HepG2 (cell line): ENCODE results near the gene ADCY10. TPM values are rescaled to one million over a fixed set of nuclear protein-coding genes. Genes with fewer than 3 reads are reported as not detected.

ENCODE experiments used
- FOXM1 ChIP-seq: sonication (generic); formaldehyde crosslinking; IDR thresholded peaks from 2 replicates; pipeline ENCODE4 v1.5.0; 2020; ENCODE audit warnings: missing genetic modification reagents
- HOXA7 ChIP-seq: sonication (generic); formaldehyde crosslinking; IDR thresholded peaks from 2 replicates; pipeline ENCODE4 v1.8.1; 2022; ENCODE audit warnings: mild to moderate bottlenecking, missing genetic modification reagents, moderate library complexity
- HOXD1 ChIP-seq: sonication (generic); formaldehyde crosslinking; IDR thresholded peaks from 2 replicates; pipeline ENCODE4 v1.5.0; 2020; ENCODE audit warnings: missing genetic modification reagents
- SMAD1 ChIP-seq: sonication (generic); formaldehyde crosslinking; IDR thresholded peaks from 2 replicates; pipeline ENCODE4 v1.4.0; 2020; ENCODE audit warnings: missing genetic modification reagents, low read depth, mild to moderate bottlenecking, borderline replicate concordance
- SP140L ChIP-seq: sonication (generic); formaldehyde crosslinking; IDR thresholded peaks from 2 replicates; pipeline ENCODE4 v1.4.0; 2020; ENCODE audit warnings: missing genetic modification reagents, borderline replicate concordance
- USF2 ChIP-seq, 2 experiments: sonication (generic) in 1 of 2; formaldehyde crosslinking in 1 of 2; IDR thresholded peaks; 2 replicates each; pipeline versions ENCODE4 v1.5.1 to v1.6.1; 2011 to 2020; ENCODE audit warnings: borderline replicate concordance in 1 of 2, low read depth in 1 of 2, low read length in 1 of 2, mild to moderate bottlenecking in 1 of 2, missing genetic modification reagents in 1 of 2, moderate library complexity in 1 of 2
- polyA plus RNA-seq, 8 experiments: library from polyadenylated mRNA; depleted of rRNA in 3 of 8; stranded (reverse) in 7 of 8; unstranded in 1 of 8; fragments of >200 nt; fragmentation: Illumina TruSeq in 4 of 8; extraction: Trizol in 4 of 8; gene quantifications; 2 replicates each; pipeline versions ENCODE4 v1.2.1 to v1.2.3, GENCODE V29; 2011 to 2016; ENCODE audit warnings: low read depth in 4 of 8, missing spikeins in 1 of 8, mixed read lengths in 1 of 8; ENCODE audit not compliant: insufficient read depth in 1 of 8
- total RNA-seq, 5 experiments: library from RNA; depleted of rRNA; stranded (reverse); fragments of >200 nt; fragmentation: Illumina TruSeq; extraction: Trizol; gene quantifications; 2 replicates each; pipeline ENCODE4 v1.2.3, GENCODE V29; 2016; ENCODE audit warnings: low read depth in 1 of 5
- TF ChIP-seq, protein P1 (sequence below): sonication (generic); formaldehyde crosslinking; IDR thresholded peaks from 2 replicates; pipeline ENCODE4 v1.5.0; 2020; ENCODE audit warnings: mild to moderate bottlenecking, missing genetic modification reagents
- TF ChIP-seq, protein P2 (sequence below): sonication (generic); formaldehyde crosslinking; IDR thresholded peaks from 2 replicates; pipeline ENCODE4 v1.4.0; 2020; ENCODE audit warnings: missing genetic modification reagents

Gene ADCY10
- total and polyA plus RNA-seq, 2 of the 13 experiments (the other 11 are each of a cell fraction or from before 2014, with no cell fraction given), result 0.02 to 0.03 TPM

- TF ChIP-seq, protein P1, sequence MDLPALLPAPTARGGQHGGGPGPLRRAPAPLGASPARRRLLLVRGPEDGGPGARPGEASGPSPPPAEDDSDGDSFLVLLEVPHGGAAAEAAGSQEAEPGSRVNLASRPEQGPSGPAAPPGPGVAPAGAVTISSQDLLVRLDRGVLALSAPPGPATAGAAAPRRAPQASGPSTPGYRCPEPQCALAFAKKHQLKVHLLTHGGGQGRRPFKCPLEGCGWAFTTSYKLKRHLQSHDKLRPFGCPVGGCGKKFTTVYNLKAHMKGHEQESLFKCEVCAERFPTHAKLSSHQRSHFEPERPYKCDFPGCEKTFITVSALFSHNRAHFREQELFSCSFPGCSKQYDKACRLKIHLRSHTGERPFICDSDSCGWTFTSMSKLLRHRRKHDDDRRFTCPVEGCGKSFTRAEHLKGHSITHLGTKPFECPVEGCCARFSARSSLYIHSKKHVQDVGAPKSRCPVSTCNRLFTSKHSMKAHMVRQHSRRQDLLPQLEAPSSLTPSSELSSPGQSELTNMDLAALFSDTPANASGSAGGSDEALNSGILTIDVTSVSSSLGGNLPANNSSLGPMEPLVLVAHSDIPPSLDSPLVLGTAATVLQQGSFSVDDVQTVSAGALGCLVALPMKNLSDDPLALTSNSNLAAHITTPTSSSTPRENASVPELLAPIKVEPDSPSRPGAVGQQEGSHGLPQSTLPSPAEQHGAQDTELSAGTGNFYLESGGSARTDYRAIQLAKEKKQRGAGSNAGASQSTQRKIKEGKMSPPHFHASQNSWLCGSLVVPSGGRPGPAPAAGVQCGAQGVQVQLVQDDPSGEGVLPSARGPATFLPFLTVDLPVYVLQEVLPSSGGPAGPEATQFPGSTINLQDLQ (CRISPR knock-in tag), result no peak
- TF ChIP-seq, protein P2, sequence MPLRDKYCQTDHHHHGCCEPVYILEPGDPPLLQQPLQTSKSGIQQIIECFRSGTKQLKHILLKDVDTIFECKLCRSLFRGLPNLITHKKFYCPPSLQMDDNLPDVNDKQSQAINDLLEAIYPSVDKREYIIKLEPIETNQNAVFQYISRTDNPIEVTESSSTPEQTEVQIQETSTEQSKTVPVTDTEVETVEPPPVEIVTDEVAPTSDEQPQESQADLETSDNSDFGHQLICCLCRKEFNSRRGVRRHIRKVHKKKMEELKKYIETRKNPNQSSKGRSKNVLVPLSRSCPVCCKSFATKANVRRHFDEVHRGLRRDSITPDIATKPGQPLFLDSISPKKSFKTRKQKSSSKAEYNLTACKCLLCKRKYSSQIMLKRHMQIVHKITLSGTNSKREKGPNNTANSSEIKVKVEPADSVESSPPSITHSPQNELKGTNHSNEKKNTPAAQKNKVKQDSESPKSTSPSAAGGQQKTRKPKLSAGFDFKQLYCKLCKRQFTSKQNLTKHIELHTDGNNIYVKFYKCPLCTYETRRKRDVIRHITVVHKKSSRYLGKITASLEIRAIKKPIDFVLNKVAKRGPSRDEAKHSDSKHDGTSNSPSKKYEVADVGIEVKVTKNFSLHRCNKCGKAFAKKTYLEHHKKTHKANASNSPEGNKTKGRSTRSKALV (CRISPR knock-in tag), result no peak
- TF ChIP-seq USF2 (IDR thresholded peaks at IDR 0.05; ENCODE audit: low read depth, low read length) (no peak), USF2 (CRISPR knock-in tag; IDR thresholded peaks at IDR 0.05; ENCODE audit: borderline replicate concordance) (no peak), HOXA7 (CRISPR knock-in tag) (no peak), SP140L (CRISPR knock-in tag) (no peak), HOXD1 (no peak), SMAD1 (no peak), FOXM1 (CRISPR knock-in tag) (no peak)
- TF ChIP-seq, all 625 proteins: peak for 0
Measured at GRCh38 chr1:167899253-167899681, 14.7 kb downstream of the ADCY10 start (continued).
